HT1080 (cell line): ENCODE measurements around the gene TUBB. TPM values are rescaled to one million over a fixed set of nuclear protein-coding genes. Genes with fewer than 3 reads are reported as not detected.

Experiments used
- DNase-seq: peaks from one replicate; pipeline ENCODE4 v3.0.0-alpha.2; 2015; ENCODE audit warnings: low read depth
- total RNA-seq: library from RNA; depleted of rRNA; stranded (reverse); fragments of >200 nt; shearing (Covaris generic); gene quantifications from 2 replicates; pipeline ENCODE4 v1.2.3, GENCODE V29; 2014

TUBB gene
- total RNA-seq, 1 experiment from 2014 or later = 1,911 TPM

GRCh38 chr6:30686908-30687658 lies 33.1 kb upstream of the TUBB start:
- DNase-seq = peak; percentile 99

GRCh38 chr6:30687659-30688431 lies 32.3 kb upstream of the TUBB start:
- DNase-seq = no peak

GRCh38 chr6:30688569-30688968 lies 31.6 kb upstream of the TUBB start:
- DNase-seq = no peak

- DNase-seq = no peak
Measured at GRCh38 chr6:30689022-30689865, 30.9 kb upstream of the TUBB start.

- no peak for DNase-seq
Measured at GRCh38 chr6:30689985-30690384, 30.2 kb upstream of the TUBB start.

GRCh38 chr6:30690403-30691207 lies 29.5 kb upstream of the TUBB start, which contains the start of gene NRM:
Gene NRM (minus strand): TSS chr6:30690984. CDS start chr6:30690974, 10 bp downstream.
- peak; percentile 85 for DNase-seq

- no peak for DNase-seq
Measured at GRCh38 chr6:30691208-30691847, 28.8 kb upstream of the TUBB start.

- no peak for DNase-seq
Measured at GRCh38 chr6:30696432-30696831, 23.7 kb upstream of the TUBB start.

- DNase-seq = no peak
Measured at GRCh38 chr6:30700340-30700739, 19.8 kb upstream of the TUBB start.

GRCh38 chr6:30703011-30703410 lies 17.1 kb upstream of the TUBB start:
- DNase-seq = no peak

- no peak for DNase-seq
Measured at GRCh38 chr6:30703821-30704220, 16.3 kb upstream of the TUBB start.

- DNase-seq = no peak
Measured at GRCh38 chr6:30705620-30706019, 14.5 kb upstream of the TUBB start.

GRCh38 chr6:30707281-30707850 lies 12.8 kb upstream of the TUBB start:
- no peak for DNase-seq

GRCh38 chr6:30709101-30709868 lies 10.9 kb upstream of the TUBB start:
- DNase-seq = no peak

- no peak for DNase-seq
Measured at GRCh38 chr6:30711758-30712380, 8.3 kb upstream of the TUBB start.

- DNase-seq = no peak
Measured at GRCh38 chr6:30712441-30712945, 7.7 kb upstream of the TUBB start.

GRCh38 chr6:30714263-30714662 lies 5.9 kb upstream of the TUBB start:
- DNase-seq = no peak

- no peak for DNase-seq
Measured at GRCh38 chr6:30716879-30717128, 3.3 kb upstream of the TUBB start.
